NCI-H82 treated with DMSO at 0.1 percent for 48 hours (cell line): ENCODE data around the gene QRICH2.

Source experiments
- DNase-seq: peaks from one replicate; lab custom pipeline; 2025; ENCODE audit not compliant: unreplicated experiment; lab: John Stamatoyannopoulos, UW

QRICH2 gene

DNA sequence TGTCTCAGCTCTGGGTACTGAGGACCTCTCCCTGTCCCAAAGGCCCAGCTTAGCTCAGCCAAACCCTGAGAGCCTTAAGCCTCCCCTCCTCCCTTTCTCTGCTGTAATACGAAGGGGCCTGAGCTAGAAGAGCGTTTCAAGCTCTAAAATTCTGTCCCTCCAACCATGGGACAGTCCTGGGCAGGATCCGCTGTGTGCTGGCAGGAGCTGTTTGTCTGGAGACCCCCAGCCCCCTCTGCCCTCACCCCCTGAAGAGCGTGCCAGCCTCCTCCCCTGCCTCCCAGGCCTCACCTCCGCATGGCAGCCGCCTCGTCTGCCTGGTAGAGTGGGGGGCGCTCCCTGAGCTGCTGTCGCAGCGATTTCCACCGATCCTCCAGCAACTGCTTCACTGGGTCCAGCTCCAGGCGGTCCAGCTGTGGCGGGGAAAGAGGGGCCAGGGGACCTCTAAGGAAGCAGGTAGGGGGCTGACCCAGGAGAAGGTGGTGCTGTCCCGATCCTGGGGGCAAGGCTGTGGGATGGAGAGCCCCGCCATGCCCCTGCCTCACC, 28.3 kb downstream of the QRICH2 start:
- no peak for DNase-seq

DNA sequence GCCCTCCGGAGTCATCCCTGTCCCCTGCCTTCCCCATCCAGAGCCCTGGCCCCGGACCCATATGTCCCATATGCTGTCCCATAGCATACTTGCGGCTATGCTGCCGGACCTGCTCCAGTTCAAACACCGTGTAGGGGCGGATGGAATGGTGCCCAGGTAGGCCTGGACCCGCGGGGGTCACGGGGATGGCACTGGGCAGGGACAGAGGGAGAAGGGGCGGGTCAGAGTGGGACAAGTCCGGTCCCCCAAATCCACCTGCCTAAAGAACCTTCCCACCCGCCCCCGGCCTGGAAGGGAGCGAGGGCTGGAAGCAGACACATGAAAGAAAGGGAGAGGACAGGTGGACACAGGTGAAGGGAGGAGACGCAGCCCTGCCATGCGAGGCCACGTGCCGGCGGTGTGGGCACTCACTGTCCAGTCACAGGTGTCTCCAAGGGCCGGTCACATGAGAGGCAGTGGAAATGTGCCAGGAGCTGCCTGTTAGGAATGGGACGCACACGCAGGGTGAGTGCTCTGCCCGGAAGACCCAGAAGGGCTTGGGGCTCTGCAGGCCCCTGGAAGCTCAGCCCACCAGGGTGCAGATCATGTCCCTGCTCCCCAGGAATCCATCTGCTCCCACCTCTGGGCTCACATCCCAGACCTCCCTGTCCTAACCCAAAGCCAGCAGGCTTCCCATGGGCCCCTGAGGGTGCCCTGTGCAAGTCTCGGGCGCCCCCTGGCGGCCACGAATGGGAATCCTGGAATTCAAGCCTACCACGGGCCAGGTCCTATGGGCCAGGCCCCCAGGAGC, 28.9 kb downstream of the QRICH2 start:
- peak; percentile 60 for DNase-seq

DNA sequence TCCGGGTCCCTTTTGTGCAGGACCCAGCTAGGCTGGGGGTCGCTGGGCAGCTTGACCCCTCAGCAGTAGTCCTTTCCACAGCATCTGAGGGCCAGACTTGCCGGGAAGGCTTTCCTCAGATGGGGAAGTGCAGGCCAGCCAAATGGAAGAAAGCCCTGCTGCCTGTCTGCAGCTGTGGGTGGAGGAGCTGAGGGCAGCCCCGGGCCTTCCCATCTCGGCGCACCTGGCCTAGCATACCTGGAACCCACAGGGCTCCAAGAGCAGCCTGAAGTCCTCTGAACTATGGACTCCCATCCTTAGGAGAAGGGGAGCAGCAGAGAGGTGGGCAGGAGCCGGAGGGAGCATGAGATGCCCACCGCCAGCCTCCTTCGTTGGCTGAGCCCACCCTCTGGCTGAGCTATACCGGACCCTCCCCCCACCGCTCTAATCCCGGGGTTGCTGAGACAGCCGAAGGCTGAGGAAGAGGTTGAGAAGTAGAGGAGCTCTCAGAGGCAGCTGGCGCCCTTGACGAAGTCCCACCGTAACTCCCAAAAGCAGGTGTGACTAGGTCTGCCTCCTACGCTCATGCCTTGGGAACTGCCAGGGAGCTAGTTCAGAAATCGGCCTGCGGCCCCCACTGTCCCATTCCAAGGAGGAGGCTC, 29.7 kb downstream of the QRICH2 start:
- DNase-seq, result no peak

DNA sequence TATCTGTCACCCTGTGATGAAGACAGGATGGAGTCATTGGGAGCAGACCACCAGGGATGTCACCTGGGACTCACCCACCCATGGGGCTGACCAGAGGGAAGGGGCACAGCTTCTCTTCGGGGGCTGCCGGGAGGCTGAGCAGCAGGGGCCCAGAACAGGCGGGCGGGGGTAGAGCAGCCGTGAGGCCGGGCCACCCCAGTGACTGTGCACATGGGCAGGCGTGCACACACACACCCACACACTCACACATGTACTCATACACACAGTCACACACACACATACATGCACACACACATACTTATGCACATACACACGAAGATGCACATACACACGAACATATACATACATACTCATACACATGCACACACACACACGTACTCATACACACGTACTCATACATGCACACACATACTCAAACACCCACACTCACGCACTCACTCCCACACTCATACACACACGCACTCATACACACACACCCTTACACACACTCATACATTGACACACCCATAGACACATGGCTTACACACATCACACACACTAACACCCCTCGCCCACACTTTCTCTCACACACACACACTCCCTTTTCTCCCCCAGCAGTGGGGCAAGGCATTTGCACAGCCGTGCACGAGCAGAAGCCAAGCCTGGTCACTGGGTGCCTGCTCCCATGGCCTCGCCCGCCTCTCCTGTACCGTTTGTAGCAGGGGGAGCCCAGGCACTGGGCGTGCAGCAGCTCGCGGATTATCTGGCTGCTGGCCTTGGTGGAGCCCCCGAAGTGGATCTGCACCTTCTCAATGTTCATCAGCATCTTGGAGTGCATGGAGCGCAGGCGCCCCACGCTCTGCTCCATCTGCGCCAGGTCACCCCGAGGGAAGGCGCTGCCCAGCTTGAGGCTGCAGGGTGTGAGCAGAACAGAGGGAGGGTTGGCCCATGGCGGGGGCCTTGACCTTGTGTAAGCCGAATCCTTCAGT, 30.5 kb downstream of the QRICH2 start:
- no peak for DNase-seq

DNA sequence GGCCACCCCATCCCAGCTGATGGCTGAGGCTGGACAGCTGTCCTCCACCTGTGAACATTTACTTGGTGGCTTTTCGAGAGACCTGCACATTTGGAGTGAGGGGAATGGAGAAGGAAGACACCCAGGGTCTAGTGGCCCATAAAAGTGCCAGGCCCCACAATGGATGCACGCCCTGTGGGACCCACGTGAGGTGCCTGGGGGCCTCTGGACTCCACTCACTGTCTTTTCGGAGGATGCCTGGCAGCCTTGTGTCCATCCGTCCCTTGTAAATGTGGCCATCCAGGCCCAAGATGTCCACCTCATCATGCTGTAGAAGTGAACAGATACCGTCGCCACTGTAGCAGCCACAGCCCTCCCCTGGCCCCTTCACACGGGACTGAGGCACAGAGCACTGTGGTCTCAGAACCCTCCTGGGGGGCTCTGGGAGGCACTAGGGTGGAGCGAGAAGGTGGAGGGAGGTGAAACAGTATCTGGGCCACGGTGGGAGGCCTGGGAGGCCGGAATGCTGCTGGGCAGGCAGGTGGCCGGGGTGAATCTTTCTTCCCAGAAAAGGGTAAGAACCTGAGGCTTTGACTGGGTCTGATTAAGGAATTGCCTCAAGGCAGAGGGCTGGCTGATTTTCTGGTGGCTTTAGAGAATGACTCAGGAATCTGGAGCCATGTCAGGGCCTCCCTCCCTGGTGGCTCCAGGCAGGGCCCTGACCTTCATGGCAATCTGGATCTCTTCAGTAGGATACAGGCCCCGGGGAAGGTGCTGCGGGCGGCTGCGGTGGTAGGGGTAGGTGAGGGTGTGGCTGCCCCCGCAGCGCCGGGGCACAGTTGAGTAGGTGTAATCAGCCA, 31.4 kb downstream of the QRICH2 start:
- no peak for DNase-seq

DNA sequence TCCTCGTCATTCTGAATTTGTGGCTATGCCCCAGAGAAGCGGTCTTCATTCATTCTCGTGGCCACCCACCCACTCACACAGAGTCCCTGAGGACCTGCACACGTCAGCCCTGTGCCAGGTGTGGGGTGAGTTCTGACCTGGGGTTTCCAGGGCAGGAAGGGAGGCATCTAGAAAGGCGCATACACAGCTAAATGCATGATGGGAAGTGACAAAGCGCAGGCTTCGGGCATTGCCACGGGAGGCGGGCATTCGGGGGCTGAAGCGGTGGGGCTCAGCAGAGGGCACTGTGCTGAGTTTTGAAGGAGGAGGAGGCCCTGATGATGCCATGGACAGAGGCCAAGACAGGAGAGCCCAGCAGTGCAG, 32.0 kb downstream of the QRICH2 start:
- no peak for DNase-seq

DNA sequence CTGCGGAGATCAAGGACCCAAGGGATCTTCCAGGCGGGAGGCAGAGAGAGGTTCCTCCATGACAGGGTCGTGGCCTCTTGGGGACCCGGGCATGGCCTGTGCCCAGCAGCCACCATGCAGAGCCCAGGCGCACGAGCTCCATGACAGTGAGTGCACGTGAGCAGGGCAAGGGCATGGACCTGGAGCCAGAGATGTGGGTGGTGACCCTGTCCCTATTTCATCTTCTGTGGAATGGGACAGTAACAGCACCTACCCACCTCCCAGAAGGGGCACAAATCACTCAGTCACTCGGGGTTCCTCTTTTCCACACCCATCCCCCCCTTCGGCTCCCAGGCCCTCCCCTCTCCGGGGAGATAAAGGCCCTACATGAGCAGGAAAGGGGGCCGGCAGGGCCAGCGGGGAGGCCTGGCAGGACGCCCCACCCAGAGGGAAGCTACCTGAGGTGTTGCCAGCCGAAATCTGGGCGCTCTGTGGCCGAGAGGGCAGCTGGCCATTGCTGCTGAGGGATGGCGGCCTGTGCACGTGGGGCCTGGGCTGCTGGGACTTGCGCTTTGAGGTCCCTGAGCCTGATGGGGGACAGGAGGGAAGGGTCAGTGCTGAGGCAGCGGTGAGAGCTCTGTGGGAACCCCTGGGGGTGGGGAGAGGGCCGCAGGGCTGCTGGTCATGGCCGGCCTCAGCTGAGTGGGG, 32.6 kb downstream of the QRICH2 start:
- no peak for DNase-seq

DNA sequence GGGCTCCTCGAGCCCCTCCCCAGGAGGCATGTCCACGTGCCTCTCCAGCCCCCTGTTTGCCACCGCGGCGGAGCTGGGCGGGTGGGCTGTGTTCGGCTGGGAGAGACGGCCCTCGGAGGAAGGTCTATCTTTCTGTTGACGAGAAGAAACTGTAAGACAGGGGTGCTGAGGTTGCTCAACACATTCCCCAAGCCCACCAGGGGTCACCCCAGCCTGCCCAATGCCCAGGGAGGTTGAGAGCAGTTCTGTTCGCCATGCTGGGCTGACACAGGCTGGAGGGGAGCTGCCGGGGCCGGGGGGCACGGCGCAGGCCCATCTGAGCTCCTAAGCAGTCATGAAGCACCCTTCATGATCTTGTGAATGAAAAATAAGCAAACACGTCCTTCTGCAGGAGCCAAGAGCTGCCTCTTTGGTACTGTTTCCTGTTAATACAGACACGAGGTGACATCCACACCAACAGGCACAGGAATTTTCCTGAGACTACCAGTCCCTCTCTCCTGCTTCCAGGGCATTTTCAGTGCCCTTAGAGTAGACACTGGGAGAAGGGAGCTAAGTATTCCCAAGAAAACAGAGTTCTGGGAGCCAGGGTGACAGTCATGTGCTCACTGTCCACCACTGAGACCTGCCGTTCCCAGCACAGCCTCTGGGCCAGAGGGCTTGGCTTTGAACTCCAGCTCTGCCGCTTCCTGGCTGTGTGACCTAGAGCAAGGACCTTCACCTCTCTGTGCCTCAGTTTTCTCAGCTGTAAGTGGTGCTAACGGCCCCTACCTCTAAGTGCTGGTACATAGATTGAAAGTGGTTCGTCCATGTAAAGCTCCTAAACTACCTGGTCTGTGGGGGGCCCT, 33.7 kb downstream of the QRICH2 start:
- no peak for DNase-seq

DNA sequence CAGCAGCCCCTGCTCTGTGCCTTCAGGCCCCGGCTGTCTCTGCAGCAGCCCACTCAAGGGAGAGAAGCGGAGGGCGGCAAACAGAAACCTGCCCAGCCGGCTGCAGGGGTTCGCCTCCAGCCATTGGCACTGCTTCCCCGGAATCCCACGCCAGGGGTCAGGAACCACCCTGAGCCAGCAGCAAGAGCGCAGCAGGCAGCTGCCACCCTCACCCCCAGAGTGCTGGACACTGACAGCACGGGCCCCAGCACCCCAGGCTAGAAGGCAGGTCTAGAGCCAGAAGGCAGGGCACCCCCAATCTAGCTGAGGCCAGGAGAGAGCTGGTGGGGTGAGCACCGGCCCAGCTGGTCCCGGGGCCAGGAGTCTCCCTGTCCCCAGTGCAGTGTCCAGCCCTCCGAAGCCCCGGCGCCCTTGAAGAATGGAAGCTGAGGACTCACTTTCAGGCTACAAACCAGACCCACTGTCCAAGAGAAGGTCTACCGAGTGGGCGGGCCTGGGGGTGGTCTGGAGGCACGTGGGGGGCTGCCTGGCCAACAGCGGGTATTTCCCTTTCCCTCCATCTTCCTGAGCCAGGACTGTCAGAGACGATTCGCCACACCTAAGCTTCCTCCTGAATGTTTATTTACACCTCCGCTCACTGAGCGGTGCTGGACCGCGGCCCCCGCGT, 34.5 kb downstream of the QRICH2 start:
- no peak for DNase-seq

DNA sequence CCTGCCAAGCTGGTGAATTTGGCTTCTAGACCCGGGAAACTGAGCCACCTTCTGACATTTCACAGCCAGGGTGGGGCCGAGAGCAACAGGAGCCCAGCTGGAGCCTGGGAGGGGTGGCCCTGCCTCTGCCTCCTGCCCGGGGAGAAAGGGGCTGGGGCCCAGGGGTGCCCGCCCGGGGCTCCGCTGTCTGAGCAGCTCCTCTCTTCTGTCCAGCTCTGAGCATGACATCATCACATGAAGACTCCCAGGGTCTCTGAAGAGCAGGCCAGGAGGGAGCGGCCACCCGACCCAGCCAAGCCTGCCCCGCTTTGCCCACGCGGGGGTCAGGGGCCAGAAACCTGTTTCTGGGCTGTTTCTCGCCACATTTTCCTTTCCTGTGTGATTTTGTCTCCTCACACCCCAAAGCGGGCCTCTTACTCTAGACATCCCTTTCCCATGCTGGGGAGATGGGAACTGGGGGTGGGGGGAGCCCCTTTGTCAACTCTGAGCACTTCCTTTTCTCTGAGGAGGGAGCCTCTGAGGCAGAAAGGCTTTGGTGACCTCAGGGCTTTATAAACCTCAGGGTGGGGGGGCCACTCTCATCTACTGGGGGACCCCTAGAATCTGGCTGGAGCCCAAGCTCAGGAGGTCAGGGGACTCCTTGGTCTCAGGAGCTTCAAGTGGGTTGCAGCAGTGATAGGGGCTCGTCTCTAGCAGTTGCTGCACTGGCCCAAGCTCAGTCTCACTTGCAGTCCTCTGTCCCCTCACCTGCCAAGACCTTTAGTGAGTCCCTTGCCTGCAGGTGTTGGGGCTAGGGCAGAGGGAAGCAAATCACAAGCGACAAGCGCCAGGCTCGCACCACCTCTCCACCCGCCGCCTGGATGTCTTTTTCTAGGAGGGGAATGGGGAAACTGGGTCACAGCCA, 35.3 kb downstream of the QRICH2 start:
- no peak for DNase-seq

DNA sequence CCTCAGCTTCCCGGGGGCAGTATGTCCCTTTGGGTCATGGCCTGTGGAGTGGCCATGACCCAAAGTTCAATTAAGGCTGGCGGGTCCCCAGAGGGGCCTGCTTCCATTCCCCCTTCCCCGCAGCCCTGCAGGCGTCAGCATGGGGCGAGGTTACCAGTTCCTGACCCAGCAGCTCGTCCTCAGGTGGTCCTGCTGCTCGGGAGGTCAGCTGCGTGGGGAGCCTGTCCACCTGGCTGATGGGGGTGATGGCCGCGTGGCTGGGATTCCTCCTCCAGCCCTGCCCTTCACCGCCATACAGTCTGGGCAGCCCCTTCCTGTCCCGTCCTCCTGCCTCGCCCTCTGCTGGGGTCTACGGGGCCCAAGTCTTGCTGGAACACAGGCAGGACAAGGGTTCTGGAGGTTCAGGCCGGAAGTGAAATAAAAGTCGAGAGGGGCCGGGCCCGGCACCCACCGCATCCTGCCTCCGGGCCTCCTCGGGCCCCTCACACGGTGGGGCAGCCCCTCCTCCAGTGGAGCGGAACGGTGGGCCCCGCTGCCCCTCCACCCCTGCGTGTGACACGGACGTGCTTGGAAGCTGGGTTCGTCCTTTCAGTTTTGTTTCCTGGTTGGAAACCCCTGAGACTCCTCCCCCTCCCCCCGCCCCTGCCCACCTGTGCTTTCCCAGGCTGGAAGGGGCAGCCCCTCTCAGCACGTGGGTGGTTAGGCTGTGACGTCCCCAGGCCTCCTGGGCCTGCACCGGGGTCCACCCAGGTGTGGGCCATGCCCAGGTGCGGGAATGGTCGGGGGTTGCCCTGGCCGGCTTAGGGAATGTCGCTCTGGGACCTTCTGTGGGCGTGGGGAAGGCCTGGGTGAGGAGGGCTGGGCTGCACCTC, 36.2 kb downstream of the QRICH2 start:
- DNase-seq, result no peak

DNA sequence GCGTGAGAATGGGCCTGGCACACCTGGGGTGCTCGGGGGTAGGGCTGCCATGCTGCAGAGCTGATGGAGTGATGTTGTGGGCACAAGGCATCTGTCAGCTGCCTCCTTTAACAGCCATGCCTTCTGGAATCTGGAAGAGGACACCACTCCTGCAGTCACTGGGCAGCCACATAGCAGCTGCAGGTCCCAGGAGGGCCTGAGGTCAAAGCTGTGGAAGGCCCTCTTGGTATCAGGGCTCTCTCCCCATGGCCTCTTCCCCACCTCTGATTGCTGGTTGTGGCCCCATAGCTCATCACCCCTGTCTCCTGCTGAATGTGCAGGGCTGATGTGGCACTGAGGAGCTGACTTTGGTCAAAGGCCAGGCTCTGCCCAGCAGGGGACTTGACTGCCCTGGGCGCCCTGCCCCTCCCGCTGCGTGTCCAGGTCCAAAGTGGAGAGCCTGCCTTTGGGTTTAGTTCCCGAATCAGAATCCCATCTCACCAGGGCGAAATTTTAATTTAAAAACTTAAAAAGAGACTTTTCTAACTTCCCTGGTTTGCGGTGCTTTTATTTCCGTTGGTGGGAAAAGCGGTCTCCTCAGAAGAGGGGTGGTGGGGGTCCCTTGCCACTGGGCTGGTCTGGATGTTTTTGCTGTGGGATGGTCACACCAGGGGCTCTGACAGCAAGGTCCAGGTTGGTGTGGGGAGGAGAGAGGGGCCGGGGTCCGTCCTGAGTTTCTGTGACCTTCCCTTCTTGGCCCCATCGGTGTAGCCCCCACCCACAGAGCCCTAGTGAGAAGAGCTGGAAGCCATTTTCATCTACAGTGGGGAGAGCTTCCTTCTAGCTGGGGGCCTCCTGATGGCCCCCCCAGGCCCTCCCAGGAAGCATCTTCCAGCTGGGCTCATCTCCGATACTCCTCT, 37.1 kb downstream of the QRICH2 start:
- no peak for DNase-seq

DNA sequence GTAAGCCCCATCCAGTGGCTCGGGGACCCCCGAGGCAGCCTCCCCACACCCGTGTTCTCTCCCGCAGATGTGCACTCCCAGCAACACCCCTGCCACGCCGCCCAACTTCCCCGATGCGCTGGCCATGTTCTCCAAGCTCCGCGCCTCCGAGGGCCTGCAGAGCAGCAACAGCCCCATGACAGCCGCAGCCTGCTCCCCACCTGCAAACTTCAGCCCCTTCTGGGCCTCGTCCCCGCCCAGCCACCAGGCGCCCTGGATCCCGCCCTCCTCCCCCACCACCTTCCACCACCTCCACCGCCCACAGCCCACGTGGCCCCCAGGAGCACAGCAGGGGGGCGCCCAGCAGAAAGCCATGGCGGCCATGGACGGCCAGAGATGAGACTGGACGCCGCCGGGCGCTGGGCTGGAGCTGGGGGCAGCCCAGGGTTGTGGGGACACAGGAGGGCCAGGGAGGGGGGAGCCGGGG, 37.9 kb downstream of the QRICH2 start:
- no peak for DNase-seq

DNA sequence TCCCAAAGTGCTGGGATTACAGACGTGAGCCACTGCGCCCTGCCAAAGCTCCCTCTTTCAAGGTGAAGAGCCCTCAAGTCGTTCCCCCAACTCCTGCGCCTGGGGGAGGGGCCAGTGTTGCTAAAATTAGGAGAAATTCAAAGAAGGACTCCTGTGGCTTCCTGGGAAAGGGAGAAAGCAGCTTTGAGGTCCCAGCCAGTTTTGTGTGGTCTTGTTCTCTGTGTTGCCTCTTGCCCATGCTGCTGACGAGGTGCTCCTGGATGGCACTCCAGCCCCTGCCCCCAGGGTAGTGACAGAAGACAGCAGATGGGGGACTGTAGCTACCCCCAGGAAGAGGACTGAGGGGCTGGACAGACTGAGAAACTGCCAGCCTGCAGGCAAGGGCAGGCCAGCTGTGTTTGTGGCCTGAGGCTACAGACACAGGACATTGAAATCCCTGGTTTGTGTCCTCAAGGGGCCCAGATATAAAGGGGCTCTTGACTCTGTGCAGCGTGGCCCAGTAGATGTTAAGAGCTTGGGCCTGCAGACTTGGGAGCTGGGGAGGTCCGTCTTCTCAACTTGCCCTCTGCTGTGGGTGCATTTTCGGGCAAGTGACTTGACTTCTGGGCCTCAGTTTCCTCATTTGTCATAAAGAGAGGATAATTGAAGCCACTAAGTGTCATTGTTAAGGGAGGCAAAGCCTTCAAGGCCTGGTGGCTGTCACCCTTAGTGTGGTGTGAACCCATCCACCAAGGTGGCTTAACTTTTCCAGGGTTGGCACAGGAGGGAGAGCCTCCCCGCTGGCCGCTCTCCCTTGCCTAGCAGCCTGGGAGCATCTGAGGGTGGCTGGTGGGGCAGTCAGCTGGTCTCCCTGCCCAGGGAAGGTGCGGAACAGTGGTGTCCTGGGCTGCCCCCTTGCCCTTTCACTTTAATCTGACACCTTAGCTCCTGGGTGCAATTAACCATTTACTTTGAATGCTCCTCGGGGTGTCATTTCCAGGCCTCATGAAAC, 38.8 kb downstream of the QRICH2 start:
- DNase-seq, result no peak
